ENCODE results near the gene VSTM5.

GRCh38 chr11:93772123-93772522 lies 78.3 kb downstream of the VSTM5 start:
- TF ChIP-seq CTCF (IDR thresholded peaks at IDR 0.05; ENCODE audit: low read depth, low read length) (no peak), POLR2A (IDR thresholded peaks at IDR 0.05; ENCODE audit: extremely low read depth, insufficient read length) (no peak)

All from NB4 (cell line).